CD14-positive monocyte (primary cell): Measurements from ENCODE around the gene ZNF354B. TPM values are rescaled to one million over a fixed set of nuclear protein-coding genes. Genes with fewer than 3 reads are reported as not detected.

Source experiments
- DNase-seq, 3 donors: peaks; one replicate each; pipeline ENCODE4 v3.0.0-alpha.2; 2011 to 2022
- H2AFZ ChIP-seq: 2 replicates; pipeline ENCODE4 v1.6.0; 2012; ENCODE audit warnings: mild to moderate bottlenecking, low read depth, low read length, inconsistent platforms; ENCODE audit not compliant: insufficient read depth, poor library complexity, severe bottlenecking
- H3K27ac ChIP-seq, 2 donors: 1 replicate in 1 of 2; 2 replicates in 1 of 2; pipeline ENCODE4 v1.5.1; 2012 to 2013; ENCODE audit warnings: low read length in 2 of 2, control low read depth in 1 of 2, inconsistent platforms in 1 of 2, low read depth in 1 of 2, mild to moderate bottlenecking in 1 of 2
- H3K27me3 ChIP-seq, 2 donors: one replicate each; pipeline versions ENCODE4 v1.6.0 to v1.6.1; 2011 to 2013; ENCODE audit warnings: low read length in 2 of 2; ENCODE audit not compliant: control insufficient read depth in 2 of 2, insufficient read depth in 2 of 2
- H3K36me3 ChIP-seq, 2 donors: replicated peaks in 1 of 2; 1 replicate in 1 of 2; 2 replicates in 1 of 2; pipeline versions ENCODE4 v1.5.1 to v1.6.1; 2012 to 2013; ENCODE audit warnings: low read length in 2 of 2, control low read depth in 1 of 2, inconsistent platforms in 1 of 2, mild to moderate bottlenecking in 1 of 2; ENCODE audit not compliant: insufficient read depth in 2 of 2, control insufficient read depth in 1 of 2
- H3K4me1 ChIP-seq, 2 donors: 1 replicate in 1 of 2; 2 replicates in 1 of 2; pipeline versions ENCODE4 v1.5.1 to v1.6.1; 2012 to 2013; ENCODE audit warnings: low read length in 2 of 2, control low read depth in 1 of 2, inconsistent platforms in 1 of 2, mild to moderate bottlenecking in 1 of 2, moderate library complexity in 1 of 2; ENCODE audit not compliant: insufficient read depth in 2 of 2, control insufficient read depth in 1 of 2
- H3K4me2 ChIP-seq: replicated peaks from 2 replicates; pipeline ENCODE3; 2012; ENCODE audit warnings: low read length, moderate library complexity, mild to moderate bottlenecking; ENCODE audit not compliant: poor library complexity, severe bottlenecking; ENCODE audit errors: extremely low read depth
- H3K4me3 ChIP-seq, 3 experiments: fragments of 200-600 bp in 1 of 3; sonication (generic) in 1 of 3; replicated peaks in 1 of 3; 1 replicate in 2 of 3; 2 replicates in 1 of 3; pipeline ENCODE4 v1.5.1; 2011 to 2013; ENCODE audit warnings: low read length in 3 of 3, mild to moderate bottlenecking in 3 of 3, control low read depth in 2 of 3, low read depth in 2 of 3, inconsistent platforms in 1 of 3, moderate library complexity in 1 of 3
- H3K79me2 ChIP-seq: 2 replicates; pipeline ENCODE4 v1.6.0; 2012; ENCODE audit warnings: mild to moderate bottlenecking, control low read depth, inconsistent platforms, low read length, moderate library complexity; ENCODE audit not compliant: insufficient read depth
- H3K9ac ChIP-seq: 2 replicates; pipeline ENCODE4 v1.6.0; 2017; ENCODE audit warnings: low read length, mild to moderate bottlenecking; ENCODE audit not compliant: insufficient read depth, poor library complexity, severe bottlenecking
- H3K9me3 ChIP-seq, 2 donors: replicated peaks in 1 of 2; 1 replicate in 1 of 2; 2 replicates in 1 of 2; pipeline versions ENCODE4 v1.5.1 to v1.6.1; 2012 to 2013; ENCODE audit warnings: low read length in 2 of 2, control low read depth in 1 of 2; ENCODE audit not compliant: control insufficient read depth in 1 of 2, insufficient read depth in 1 of 2
- H4K20me1 ChIP-seq: 2 replicates; pipeline ENCODE4 v1.6.0; 2012; ENCODE audit warnings: mild to moderate bottlenecking, low read length, control low read depth, moderate library complexity; ENCODE audit not compliant: insufficient read depth
- H3K27ac Mint-ChIP-seq, 7 donors: one replicate each; pipeline ENCODE4 v1.8.0; 2020; ENCODE audit warnings: mild to moderate bottlenecking in 7 of 7, mixed read lengths in 7 of 7, moderate library complexity in 6 of 7, inconsistent platforms in 2 of 7
- H3K27me3 Mint-ChIP-seq, 3 donors: one replicate each; pipeline ENCODE4 v1.8.0; 2021 to 2022; ENCODE audit warnings: low read depth in 3 of 3, mild to moderate bottlenecking in 3 of 3, mixed read lengths in 3 of 3, moderate library complexity in 3 of 3, inconsistent platforms in 1 of 3
- H3K36me3 Mint-ChIP-seq, 2 donors: one replicate each; pipeline ENCODE4 v1.8.0; 2020; ENCODE audit warnings: mixed read lengths in 2 of 2, inconsistent platforms in 1 of 2, mild to moderate bottlenecking in 1 of 2
- H3K4me1 Mint-ChIP-seq: one replicate; pipeline ENCODE4 v1.8.0; 2020; ENCODE audit warnings: mild to moderate bottlenecking, mixed read lengths
- H3K4me3 Mint-ChIP-seq, 2 donors: one replicate each; pipeline ENCODE4 v1.8.0; 2020; ENCODE audit warnings: mild to moderate bottlenecking in 2 of 2, mixed read lengths in 2 of 2, moderate library complexity in 1 of 2
- H3K9me3 Mint-ChIP-seq, 7 donors: one replicate each; pipeline ENCODE4 v1.8.0; 2020 to 2022; ENCODE audit warnings: mixed read lengths in 7 of 7, mild to moderate bottlenecking in 6 of 7, moderate library complexity in 6 of 7, inconsistent platforms in 2 of 7
- CTCF ChIP-seq: fragments of 200-600 bp; IDR thresholded peaks from one replicate; pipeline ENCODE4 v1.8.0; 2022; ENCODE audit warnings: antibody characterized with exemption, mild to moderate bottlenecking
- WGBS: methylation state at CpG from one replicate; pipeline ENCODE4 v1.1.5; 2013; ENCODE audit warnings: missing lambda C conversion rate; ENCODE audit not compliant: insufficient coverage; 5-methylcytosine and 5-hydroxymethylcytosine counted together
- intact Hi-C, 2 donors: fragments of 100-400 bp; cut with micrococcal nuclease; formaldehyde crosslinking; loops; one replicate each; pipeline versions ENCODE4 v1.15.0 to v1.15.1; 2023
- polyA plus RNA-seq, 3 donors: library from polyadenylated mRNA; depleted of rRNA in 1 of 3; unstranded in 2 of 3; stranded (reverse) in 1 of 3; fragments of 300-500 nt in 2 of 3; fragments of >200 nt in 1 of 3; fragmentation: Illumina TruSeq in 2 of 3; gene quantifications; 1 replicate in 2 of 3; 2 replicates in 1 of 3; pipeline ENCODE4 v1.2.3, GENCODE V29; 2012 to 2021

Gene ZNF354B
- polyA plus RNA-seq, 3 donors: 0.94 to 12.0 (median 1.1) TPM

- H3K4me3 ChIP-seq: no peak overlapping the region
These were observed 32.1 kb upstream of the ZNF354B start for GRCh38 chr5:178827636-178828035.

DNA sequence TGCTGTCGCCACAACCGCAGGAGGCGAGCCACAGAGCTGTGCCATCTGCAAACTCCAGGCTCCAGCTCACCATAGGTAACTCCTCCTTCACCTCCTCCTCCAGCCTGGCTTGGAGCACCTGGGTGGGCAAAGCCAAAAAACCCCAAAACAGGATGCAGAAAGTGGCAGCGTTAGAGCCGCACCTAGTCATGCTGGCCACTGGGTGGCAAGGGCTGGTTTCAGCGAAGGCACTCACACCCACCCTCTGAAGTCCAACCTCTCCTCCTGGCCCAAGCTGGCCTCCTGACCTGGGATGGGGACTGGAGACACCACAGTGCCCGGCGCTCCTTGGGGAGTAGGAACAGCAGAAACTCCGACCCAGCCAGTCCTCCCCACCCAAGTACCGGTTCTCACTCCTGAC is 28.7 kb upstream of the ZNF354B start:
- no peak for DNase-seq
- Histone ChIP-seq H3K4me3 (no peak overlapping the region), H3K4me1 (no peaks in the 10 kb centered on the region), H3K27me3 (peaks cover 0 to 2% of the 10 kb centered on the region in 2 donors), H3K36me3 (no peaks in the 10 kb centered on the region), H3K9me3 (no peaks in the 10 kb centered on the region), H4K20me1 (no peaks in the 10 kb centered on the region), H2AFZ (no peak overlapping the region), H3K27ac (no peak overlapping the region), H3K79me2 (no peaks in the 10 kb centered on the region), H3K4me2 (no peak overlapping the region), H3K9ac (no peak overlapping the region)
- H3K4me1 Mint-ChIP-seq: no peaks in the 10 kb centered on the region
- no peak for TF ChIP-seq CTCF
- H3K27ac Mint-ChIP-seq: no peak overlapping the region
- no peaks in the 10 kb centered on the region for H3K36me3 Mint-ChIP-seq
- H3K9me3 Mint-ChIP-seq: peaks cover 1 to 17% (median 5%) of the 10 kb centered on the region in 7 donors
- 83% methylated on average over 10 of the region's 10 CpGs for WGBS
- no peak overlapping the region for H3K4me3 Mint-ChIP-seq
- peaks cover 3 to 12% (median 5%) of the 10 kb centered on the region in 3 donors for H3K27me3 Mint-ChIP-seq
- intact Hi-C loops: no loop called here

More at GRCh38 chr5:178827636-178828035, 32.1 kb upstream of the ZNF354B start:
- no peak for TF ChIP-seq CTCF
- Histone ChIP-seq H3K36me3 (no peaks in the 10 kb centered on the region), H3K79me2 (no peaks in the 10 kb centered on the region), H3K9me3 (peaks cover 0 to 2% of the 10 kb centered on the region in 2 donors), H3K9ac (no peak overlapping the region), H4K20me1 (no peaks in the 10 kb centered on the region), H3K4me2 (no peak overlapping the region), H3K4me1 (no peaks in the 10 kb centered on the region), H2AFZ (no peak overlapping the region), H3K27ac (no peak overlapping the region), H3K27me3 (peaks cover 0 to 8% of the 10 kb centered on the region in 2 donors)
- intact Hi-C loops: no loop called here
- Mint-ChIP-seq H3K27ac (no peak overlapping the region), H3K4me3 (no peak overlapping the region), H3K9me3 (peaks cover 2 to 17% (median 5%) of the 10 kb centered on the region in 7 donors), H3K4me1 (no peaks in the 10 kb centered on the region), H3K36me3 (no peaks in the 10 kb centered on the region), H3K27me3 (peaks cover 3 to 7% (median 5%) of the 10 kb centered on the region in 3 donors)
- DNase-seq: no peak
- WGBS: 95% methylated on average over 3 of the region's 4 CpGs
